NCI-H526 treated with DMSO at 0.1 percent for 48 hours (cell line): Measurements from ENCODE around the gene ATP6V0B.

Experiments
- DNase-seq: peaks from one replicate; lab custom pipeline; 2025; lab: John Stamatoyannopoulos, UW

The ATP6V0B gene

DNA sequence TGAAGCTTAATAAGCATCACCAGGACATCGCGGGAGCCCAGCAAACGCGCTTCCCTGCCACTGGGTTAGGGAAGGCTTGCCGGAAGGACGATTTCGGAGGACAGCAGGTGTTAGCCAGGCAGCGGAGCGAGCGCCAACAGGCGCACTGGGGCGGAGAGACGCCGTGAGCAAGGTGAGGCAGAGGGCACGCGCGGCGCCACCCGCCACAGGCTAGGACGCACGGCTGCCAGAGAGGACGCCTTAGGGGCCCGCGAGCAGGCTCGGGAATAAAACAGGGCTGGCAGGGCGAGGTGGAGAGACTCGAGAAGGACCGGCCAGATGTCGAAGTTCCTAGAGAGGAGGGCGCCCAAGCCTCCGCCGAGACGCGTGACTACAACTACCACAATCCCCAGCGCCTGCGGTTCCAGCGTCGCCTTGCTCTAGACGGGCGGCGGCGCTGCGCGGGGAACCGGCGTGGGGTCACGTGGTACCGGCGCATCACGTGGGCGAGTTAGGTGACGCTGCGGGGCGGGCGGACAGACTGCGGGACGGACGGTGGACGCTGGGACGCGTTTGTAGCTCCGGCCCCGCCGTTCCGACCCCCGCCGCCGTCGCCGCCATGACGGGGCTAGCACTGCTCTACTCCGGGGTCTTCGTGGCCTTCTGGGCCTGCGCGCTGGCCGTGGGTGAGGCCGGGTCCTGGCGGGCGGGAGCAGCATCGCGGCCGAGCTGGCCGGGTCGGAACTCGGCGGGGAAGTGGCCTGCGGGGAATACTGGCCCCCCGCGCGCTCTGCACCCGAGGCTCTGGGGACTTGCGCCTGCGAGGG, at the start of gene ATP6V0B:
ATP6V0B (plus strand) TSS at position 518 of the 806 bp plus-strand sequence; CDS start at position 599, 81 bp downstream.
- peak; percentile 97 for DNase-seq

DNA sequence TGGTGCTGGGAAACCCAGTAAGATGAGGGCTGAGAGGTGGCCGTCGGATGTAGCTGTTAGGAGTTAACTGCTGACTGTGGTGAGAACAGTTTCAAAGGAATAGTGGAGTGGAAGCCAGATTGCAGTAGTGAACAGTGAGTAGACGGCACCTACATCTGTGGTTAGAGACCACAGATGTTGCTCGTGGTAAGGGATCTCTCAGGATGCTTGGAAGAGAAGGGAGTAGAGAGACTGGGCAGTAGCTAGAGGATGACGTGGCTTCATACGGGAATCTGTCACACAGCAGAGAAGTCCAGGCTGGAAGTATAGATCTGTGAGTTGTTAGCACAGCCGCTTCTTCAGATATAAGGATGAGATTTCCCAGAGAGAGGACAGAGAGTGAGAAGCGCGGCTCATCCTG, 48.9 kb upstream of the ATP6V0B start:
- DNase-seq = no peak

DNA sequence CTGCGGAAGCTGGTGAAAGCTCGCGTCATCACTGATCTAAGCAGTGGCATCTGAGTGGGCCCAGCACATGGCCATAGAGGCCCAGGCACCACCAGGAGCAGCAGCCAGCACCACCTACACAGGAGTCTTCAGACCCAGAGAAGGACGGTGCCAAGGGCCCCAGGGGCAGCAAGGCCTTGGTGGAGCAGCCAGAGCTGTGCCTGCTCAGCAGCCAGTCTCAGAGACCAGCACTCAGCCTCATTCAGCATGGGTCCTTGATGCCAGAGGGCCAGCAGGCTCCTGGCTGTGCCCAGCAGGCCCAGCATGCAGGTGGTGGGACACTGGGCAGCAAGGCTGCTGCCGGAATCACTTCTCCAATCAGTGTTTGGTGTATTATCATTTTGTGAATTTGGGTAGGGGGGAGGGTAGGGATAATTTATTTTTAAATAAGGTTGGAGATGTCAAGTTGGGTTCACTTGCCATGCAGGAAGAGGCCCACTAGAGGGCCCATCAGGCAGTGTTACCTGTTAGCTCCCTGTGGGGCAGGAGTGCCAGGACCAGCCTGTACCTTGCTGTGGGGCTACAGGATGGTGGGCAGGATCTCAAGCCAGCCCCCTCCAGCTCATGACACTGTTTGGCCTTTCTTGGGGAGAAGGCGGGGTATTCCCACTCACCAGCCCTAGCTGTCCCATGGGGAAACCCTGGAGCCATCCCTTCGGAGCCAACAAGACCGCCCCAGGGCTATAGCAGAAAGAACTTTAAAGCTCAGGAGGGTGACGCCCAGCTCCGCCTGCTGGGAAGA, 44.4 kb upstream of the ATP6V0B start:
- no peak for DNase-seq

DNA sequence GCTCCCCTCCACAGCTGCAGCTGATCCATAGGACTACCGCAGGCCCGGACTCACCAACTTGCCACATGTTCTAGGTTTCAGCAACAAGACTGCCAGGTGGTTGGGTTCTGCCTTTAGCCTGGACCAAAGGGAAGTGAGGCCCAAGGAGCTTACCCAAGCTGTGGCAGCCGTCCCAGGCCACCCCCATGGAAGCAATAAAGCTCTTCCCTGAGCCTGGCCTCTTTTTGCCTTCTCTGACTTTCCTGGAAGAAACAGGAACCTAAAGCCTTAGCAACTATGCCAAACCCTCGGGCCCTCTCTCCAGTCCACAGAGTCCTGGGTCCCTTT, 43.8 kb upstream of the ATP6V0B start:
- no peak for DNase-seq

DNA sequence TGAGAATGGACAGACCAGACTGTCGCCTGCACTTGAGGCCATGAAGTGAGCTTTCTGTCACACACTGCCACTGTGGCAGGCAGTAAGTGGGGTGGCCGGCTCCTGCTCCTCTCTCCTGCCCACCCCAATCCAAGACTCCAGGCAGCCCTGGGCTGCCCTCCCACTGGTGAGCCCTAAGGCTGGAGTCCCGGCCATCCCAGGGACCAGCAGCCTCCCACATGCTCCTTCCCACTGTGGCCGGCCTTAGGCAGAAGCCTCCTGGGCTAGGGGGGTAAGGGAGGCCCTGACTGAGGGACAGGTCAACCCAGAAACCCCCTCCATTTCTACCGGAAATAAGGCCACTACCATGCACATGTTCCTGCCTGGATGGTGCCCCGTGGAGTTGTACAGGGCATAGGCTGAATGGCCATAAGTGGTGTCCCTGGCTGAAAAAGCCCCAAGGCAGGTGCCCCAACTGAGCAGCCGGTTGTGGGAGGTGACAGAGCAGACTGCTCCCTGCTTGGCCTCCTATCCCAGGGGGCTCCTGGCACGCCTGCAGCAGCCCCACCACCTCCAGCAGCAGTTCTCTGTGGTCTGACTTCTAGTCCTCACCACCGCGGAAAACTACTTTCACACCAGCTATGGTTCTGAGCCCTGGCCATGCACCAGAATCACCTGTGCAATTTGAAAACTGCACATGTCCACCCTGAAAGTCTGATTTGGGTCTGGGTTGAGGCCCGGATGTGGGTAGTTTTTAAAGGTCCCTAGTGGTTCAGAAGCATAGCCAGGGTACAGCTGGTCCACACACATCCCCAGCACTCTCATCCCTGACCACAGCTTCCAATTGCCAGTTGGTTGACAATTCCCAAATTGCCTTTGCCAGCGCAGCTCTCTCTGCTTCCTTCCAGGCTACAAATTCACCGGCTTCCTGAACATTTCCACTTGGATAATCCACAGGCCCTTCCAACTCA, 42.8 kb upstream of the ATP6V0B start:
- no peak for DNase-seq

DNA sequence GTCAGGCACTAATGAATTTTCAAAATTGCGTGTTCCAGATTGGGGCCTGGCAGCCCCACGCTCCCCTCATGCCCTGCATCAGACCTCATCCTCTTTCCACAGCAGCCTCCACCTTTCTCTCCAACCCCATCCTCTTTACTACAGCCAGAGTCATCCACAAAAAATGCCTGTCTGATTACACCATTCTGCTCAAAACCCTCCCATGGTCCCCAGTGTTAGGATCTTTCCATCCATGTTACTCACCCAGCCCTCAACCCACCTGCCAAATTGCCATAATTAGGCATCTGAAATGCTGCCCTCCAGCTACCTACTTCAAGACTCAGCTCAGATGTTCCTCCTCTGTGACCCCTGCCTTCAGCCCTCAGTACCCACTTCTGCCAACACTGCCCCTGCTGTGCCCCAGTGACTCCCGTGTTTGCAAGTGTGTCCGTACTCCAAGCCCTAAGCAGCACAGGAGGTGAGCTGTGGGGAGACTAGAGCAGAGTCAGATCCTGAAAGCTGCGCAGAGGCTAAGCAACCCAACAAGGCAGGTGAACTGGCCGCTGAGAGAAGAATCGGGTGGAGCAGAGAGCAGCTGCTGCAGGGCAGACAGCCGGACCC, 41.9 kb upstream of the ATP6V0B start:
- peak; percentile 62 for DNase-seq

DNA sequence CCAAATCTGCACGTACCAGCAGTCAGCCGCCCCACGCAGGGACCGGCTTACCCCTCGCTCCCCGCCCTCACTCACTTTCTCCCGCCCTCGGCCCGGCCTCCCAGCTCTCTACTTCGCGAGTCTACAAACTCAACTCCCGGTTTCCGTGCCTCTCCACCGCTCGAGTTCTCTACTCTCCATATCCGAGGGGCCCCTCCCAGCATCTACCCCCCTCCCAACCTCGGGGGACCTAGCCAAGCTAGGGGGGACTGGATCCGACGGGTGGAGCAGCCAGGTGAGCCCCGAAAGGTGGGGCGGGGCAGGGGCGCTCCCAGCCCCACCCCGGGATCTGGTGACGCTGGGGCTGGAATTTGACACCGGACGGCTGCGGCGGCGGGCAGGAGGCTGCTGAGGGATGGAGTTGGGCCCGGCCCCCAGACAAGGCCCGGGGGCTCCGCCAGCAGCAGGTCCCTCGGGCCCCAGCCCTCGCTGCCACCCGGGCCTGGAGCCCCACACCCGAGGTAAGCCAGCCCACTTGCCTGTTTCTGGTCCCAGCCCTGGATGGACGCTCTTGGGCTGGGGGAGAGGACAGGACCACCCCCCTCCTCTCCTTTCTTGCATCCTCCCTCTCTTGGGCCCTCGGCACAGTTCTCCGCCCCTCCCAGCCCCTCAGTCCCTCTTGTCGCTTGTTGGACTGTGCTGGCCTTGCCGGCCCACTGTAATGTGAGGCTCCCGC, 41.2 kb upstream of the ATP6V0B start, which contains the start of gene ARTN:
ARTN (plus strand) TSS at position 416 of the 715 bp plus-strand sequence. CDS start 1,856 bp downstream, outside the sequence.
- peak; percentile 65 for DNase-seq

DNA sequence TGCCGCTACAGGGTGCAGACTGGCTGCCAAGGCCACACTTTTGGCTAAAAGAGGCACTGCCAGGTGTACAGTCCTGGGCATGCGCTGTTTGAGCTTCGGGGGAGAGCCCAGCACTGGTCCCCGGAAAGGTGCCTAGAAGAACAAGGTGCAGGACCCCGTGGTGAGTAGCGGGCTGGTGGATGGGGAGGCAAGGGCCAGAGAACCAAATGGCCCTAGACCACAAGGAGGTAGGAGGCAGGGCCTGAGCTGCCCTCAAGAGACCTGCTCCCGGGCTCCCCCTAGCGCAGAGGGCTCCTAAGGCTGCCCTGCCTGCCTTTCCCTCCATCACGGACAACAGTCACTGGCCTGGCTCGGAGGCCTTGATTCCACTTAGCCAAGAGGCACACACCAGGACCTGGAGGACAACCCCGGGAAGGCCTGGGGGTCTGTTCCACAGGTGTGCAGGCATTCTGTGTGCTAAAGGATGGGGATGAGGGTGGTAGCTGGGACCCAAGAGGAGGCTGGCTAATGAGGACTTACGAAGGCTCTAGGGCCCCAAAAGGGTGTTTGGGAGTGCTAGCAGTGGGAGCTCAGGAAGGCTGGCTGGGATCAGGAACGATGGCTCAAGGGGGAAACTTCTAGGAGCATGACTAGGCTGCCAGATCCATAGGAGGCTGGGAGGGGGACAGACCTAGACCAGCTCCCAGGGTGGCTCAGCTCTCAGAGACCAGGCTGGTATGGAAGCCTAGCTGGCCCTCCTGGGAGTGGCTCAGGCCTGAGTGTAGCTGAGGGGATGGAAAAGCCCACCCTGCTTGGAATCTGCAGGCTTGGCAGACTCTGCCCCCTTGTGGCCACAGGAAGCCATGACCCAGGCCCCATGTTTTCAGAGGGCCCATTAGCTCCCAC, 40.4 kb upstream of the ATP6V0B start:
- DNase-seq = peak; percentile 66

DNA sequence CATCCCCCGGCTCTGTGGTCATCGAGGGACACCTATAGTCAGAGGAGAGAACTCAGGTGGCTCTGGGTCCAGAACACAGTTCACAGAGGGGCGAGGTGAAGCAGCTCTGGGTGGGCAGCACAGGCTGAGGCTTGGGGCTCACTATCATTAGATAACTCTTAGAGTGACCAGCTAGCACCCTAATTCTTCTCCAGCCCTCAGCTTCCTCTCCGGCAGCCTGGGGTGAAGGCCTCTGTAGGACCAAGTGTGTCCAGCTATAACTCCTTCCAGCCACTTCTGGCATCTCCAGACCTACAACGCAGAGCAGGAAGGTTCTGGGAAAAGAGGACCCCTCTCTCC, 39.8 kb upstream of the ATP6V0B start:
- DNase-seq = no peak

DNA sequence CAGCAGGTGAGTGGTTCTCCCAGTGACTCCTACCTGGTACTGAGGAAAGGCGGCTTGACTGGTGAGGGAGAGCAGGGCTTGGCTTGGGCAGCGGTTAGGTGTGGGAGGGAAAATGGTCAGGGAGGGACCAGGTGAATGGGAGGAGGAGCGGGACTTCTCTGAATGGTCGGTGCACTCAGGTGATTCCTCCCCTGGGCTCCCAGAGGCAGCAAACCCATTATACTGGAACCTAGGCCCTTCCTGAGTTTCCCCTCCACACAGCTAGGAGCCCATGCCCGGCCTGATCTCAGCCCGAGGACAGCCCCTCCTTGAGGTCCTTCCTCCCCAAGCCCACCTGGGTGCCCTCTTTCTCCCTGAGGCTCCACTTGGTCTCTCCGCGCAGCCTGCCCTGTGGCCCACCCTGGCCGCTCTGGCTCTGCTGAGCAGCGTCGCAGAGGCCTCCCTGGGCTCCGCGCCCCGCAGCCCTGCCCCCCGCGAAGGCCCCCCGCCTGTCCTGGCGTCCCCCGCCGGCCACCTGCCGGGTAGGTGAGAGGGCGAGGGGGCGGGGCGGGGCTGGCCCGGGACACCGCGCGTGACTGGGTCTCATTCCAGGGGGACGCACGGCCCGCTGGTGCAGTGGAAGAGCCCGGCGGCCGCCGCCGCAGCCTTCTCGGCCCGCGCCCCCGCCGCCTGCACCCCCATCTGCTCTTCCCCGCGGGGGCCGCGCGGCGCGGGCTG, 38.9 kb upstream of the ATP6V0B start:
- peak; percentile 87 for DNase-seq

DNA sequence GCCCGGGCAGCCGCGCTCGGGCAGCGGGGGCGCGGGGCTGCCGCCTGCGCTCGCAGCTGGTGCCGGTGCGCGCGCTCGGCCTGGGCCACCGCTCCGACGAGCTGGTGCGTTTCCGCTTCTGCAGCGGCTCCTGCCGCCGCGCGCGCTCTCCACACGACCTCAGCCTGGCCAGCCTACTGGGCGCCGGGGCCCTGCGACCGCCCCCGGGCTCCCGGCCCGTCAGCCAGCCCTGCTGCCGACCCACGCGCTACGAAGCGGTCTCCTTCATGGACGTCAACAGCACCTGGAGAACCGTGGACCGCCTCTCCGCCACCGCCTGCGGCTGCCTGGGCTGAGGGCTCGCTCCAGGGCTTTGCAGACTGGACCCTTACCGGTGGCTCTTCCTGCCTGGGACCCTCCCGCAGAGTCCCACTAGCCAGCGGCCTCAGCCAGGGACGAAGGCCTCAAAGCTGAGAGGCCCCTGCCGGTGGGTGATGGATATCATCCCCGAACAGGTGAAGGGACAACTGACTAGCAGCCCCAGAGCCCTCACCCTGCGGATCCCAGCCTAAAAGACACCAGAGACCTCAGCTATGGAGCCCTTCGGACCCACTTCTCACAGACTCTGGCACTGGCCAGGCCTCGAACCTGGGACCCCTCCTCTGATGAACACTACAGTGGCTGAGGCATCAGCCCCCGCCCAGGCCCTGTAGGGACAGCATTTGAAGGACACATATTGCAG, 38.2 kb upstream of the ATP6V0B start:
- peak; percentile 67 for DNase-seq

DNA sequence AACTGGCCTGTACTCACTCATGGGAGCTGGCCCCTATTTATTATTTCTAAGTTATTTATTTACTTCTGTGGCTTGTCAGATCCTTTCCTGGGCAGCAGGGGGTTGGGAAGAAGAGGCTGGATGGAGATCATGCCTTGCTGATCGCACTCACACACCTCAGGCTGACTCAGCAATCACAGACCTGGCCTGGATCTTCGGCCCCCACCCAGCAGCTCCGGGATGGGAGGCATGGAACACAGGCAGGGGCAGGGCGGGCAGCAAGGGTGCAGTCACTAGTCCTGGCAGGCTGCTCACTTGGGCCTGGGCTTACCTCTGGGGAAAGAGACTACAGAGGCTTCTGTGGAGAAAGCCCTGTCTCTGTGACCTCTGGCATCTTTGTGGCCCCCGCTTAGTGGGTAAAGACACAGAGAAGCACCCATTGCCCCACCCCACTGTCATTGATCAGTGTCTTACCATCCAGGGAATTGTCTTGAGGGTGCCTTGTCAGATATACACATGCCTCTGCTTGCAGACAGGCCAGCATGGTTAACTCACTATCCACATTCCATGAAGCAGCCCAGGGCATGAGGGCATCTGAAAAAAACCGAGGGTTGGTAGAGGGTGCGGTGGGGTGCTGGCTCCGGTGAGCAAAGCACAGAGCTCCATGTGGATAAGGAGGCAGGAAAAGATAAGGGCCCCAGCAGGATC, 37.4 kb upstream of the ATP6V0B start:
- DNase-seq = no peak

DNA sequence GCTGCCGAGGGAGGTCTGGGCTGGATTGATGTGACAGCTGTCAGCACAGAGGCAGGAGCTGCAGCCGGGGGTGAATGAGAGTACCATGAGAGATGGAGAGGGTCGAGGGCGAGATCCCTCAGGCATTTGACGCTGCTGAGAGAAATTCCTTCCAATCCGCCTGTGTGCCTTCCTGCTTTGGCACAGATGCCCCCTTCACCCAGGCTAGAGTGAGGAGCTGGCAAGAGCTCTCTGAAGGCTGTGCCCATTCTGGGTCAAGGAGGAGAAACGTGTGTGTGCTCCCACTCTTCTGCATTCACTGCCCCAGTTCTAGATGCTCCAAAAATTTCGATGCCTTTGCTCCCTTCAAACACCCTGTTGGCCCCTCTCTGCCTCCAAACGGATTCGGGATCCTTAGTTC, 36.4 kb upstream of the ATP6V0B start:
- no peak for DNase-seq

DNA sequence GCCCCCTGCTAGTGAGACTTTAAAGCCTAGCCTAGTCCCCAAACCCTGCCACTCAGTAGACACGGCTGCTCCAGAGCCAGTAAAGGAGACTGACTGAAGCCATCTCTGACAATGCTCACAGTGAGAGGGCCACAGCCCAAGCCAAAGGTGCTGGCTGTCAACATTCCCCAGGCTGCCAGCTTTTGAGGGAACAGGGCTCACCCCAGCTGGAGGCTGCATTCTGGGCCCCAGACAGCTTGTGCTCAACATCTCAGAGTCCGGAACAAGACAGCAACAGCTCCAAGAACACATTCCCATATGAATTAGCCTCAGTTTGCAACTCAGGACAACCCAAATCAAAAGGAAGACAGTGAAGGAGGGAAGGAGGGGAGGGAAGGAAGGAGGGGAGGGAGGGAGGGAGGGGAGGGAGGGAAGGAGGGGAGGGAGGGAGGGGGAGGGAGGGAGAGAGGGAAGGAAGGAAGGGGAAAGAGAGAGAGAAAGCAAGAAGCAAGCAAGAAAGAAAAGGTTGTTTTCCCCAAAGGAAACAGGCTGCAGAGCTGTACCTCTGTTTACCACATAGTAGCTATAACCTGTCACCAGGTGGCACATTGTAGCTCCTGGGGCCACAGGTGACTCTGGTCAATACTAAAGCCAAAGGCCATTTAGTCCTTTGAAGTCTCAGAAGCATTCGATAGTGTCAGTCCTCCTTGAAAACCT, 35.7 kb upstream of the ATP6V0B start:
- no peak for DNase-seq

DNA sequence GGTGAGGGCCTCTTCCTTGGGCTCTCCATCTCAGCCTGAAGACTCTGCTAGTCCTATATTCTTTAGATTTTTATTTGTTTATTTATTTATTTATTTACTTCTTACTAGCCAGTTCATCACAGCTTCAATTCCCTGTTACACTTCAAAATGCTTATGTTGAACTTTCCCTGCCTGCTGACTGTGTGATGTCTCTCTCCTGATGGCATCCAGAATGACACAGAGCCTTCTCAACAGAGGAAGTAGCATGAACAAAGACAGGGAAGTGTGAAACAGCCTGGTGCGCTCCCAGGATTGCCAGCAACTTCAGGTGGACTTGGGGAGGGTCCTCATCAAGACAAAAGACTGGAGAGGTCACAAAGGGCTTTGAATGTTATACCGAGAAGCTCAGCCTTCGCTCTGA, 32.3 kb upstream of the ATP6V0B start:
- DNase-seq = no peak

DNA sequence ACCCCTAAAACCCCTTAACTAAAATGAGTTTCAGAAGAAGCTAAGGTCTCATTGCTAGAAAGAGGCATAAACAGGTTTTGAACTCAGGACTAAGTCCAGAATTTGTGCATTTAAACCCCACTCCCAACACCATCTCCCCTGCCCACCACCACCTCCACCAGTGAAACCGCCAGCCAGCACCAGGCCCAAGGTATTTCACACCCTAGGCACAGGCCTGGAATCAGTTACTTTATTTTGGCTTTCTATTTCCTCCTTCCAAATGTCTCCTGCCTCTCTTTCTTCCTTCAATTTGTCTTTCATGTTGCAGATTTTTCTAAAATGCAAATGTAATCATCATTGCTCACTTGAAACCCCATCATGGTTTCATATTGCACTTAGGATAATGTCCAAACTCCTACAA, 29.9 kb upstream of the ATP6V0B start:
- no peak for DNase-seq

DNA sequence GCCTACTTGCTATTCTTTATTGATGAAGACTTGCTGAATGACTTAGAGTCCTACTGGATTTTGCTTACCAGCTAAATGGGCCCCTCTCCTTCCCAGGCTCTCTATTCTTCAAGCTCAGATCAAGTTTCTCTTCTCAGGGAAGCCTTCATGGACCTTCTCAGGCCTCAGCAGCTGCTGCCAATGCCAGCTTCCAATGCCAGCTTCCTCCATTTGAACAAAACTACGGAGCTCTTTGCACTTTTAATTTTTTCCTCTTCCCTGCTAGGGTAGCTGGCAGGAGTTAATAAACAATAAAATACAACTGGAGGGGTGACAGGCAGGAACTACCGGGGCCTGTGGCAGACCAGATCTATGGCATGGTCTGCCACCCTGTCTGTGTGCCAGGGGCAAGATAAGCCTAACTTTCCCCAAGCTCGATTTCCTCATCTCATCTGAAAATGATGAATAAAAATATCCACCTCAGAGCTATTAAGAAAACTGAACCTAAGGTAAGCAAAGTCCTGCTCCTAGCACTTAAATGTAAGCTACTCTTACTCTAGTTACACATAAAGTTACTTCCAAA, 29.0 kb upstream of the ATP6V0B start:
- no peak for DNase-seq
